NCI-H345 treated with DMSO at 0.1 percent for 48 hours (cell line): ENCODE measurements around the gene KLK12.

Experiments used
- DNase-seq: peaks from one replicate; lab custom pipeline; 2025; ENCODE audit not compliant: unreplicated experiment; lab: John Stamatoyannopoulos, UW

The KLK12 gene

DNA sequence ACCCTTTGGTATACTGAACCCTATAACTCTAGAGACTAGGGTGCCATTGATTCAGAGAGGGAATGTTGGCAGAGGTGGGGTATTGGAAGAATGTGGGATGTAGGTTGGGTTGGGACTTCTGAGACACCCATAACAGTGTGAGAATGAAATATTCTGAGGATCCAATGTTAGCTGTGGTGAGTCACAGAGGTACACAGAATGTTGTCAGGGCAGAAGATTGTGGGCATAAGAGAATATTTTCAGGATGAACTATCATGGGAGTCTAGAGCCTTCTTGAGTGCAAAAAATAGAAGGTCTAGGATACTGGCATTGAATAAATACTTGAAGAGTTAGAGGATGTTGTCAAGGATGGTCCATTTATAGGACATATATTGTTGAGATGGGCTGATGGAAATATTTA is 21.1 kb upstream of the KLK12 start:
- DNase-seq = no peak

DNA sequence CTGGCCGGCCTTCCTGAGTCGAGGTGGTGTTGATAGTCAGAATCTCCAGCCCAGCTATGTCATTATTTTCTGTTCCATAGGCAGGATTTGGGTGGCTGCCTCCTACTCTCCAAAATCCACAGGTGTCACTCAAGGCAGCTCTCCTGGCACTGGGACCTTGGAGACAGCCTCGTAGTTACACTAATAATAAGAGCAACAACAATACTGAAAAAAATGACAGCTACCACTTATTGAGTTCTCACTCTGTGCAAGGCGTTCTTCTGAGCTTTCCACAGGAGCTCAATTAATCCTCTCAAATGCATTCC is 12.2 kb upstream of the KLK12 start:
- no peak for DNase-seq

DNA sequence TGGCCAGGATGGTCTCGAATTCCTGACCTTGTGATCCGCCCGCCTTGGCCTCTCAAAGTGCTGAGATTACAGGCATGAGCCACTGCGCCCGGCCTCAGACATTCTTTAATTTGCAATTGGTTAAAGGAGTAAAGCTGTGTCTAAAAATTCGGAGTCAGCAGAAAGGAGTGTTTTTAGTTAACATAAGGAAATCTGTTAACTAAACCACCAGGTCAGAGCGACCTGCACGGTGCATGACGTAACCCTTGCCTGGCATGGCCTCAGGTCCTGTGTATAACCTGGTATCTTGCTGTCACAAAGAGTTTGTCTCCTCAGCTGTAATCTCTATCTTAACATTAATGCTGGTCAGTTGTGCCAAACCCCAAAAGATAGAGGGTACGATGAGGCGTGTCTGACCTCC is 9.5 kb upstream of the KLK12 start:
- DNase-seq = no peak

DNA sequence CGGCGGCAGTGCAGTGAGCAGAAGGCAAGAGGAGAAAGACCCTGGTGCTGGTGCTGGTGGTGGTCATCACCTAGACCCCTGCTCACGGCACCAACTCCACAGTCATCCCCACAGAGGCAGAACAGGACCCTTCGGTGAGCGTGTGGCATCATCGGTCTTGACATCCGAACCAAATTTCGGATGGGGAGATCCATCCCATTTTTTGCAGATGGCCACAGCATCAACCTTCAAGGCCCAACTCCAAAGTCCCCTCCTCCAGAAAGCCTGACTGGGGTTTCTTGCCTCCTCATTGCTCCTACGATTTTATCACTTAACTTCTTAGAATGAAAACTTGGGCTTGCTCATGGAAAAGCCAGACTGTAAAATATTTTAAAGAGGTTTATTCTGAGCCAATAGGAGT is 8.7 kb upstream of the KLK12 start:
- DNase-seq = no peak

DNA sequence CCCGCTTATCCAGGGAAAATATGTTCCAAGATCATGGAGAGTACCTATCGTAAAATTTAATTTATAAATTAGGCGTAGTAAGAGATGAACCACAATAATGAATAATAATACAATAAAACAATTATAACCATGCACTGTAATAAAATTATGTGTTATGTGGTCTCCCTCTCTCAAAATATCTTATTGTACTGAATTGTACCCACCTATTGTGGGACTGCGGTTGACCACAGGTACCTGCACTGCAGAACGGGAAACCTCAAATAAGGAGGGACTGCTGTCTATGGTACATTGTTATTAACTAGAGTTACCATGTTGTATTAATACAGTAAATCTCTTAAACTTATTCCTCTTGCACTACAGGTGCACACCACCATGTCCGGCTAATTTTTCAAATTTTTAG is 5.3 kb upstream of the KLK12 start:
- no peak for DNase-seq

DNA sequence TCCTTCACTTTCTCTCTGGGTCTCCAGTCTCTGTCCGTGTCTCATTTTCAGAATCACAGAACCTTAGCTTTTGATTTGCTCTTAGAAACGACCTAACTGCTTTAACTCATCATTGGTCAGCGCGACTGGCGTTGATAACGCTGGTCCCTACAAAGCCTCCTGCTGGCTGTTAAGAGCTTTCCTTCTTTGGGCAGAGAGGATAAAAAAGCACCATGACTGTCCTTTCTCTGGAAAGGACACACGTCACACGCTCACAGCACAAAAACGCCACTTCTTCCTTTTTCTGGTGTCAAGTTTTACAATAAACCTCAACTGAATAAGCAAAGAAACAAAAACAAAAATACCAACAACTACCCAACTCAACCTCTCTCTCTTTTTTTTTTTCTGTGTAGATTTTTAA is 1.7 kb upstream of the KLK12 start:
- no peak for DNase-seq

DNA sequence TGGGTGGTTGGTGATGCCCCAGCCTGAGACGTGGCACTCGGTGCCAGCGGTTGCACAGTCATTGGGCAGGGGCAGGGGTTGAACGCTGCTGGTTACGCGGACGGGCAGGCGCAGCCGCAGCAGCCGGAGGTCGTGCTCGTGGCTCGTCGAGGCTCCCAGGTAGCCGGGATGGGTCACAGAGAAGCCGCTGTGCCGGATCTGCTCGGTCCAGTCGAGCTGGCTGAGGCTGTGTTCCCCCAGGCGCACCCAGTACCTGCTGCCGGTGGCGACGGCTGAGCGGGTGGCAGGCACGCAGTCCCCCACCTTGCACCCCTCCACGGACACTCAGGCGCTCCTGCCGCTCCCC is 2.9 kb downstream of the KLK12 start:
- no peak for DNase-seq

DNA sequence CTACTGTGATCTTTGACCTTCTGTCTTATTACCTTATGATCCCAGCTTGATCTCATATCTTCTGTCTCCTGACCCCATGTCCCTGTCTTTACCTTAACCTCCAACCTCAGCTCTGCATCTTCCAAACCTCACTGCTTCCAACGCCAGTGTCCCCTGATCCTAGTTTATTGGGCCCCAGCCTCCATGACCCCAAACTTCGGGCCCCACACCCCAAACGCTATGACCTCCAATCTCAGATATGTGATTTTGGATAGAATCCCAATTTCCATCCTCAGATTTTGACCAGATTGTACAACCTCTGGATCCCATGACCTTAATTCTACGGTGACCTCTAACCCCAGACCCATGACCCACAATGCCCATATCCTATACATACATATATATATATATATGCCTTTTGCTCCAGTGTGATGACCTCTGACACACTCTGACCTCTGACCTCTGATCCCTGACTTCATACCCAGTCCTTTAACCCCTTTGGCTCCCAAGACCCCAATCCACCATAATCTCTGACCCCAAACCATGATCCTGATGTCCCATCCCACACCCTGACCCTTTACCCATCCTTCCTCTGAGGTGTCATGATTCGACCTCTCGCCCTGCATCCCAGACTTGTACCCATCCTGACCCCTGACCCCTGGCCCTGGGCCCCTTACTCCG is 3.5 kb downstream of the KLK12 start:
- no peak for DNase-seq

DNA sequence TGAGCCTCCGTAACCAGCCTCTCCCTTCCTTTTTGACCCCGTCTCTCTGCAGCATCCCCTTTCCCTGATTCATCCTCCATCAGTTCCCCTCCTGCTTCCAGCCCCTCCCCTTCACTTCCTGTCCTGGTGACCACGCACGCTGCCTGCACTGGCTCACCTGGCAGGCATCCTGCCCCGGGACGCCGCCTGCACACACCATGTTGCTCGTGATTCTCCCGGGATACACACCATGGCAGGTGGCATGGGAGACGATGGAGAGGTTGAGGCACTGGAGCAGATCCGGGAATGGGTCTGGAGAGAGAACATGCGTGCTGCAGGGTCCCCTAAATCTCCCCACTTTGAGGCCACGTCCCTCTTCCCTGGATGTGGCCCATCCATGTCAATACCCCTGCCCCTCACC is 4.2 kb downstream of the KLK12 start:
- no peak for DNase-seq

DNA sequence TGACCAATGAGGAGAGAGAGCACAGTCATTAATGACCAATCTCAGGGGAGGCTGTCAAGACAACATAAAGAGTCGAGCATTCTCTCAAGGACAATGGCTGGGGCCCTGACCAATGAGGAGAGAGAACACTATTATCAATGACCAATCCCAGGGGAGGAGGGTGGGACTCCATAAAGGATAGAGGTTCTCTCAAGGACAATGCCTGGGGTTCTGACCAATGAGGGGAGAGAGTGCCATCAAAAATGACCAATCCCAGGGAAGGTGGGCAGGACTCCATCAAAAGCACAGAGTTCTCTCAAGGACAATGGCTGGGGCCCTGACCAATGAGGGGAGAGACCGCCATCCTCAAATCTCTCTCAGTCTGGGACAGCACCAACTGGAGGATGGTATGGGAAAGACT is 5.1 kb downstream of the KLK12 start:
- no peak for DNase-seq

DNA sequence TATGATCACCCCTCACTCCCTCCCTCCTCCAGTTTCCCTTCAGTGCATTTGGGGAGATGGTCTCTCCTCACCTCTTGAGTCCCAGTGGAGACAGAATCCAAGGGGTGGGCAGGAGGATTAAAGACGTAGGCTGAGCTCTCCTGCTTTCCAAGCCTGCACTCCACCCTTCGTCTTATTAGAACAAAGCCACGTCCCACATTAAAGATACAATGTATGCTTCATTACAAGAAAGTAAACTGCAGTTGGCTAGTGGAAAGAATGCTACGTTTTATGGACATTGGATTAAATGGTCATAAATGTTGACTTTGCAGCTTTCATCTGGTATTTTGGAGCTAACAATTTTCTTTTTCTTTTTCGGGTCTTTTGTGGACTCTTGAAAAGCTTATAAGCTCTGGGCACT is 6.9 kb downstream of the KLK12 start:
- DNase-seq = no peak

DNA sequence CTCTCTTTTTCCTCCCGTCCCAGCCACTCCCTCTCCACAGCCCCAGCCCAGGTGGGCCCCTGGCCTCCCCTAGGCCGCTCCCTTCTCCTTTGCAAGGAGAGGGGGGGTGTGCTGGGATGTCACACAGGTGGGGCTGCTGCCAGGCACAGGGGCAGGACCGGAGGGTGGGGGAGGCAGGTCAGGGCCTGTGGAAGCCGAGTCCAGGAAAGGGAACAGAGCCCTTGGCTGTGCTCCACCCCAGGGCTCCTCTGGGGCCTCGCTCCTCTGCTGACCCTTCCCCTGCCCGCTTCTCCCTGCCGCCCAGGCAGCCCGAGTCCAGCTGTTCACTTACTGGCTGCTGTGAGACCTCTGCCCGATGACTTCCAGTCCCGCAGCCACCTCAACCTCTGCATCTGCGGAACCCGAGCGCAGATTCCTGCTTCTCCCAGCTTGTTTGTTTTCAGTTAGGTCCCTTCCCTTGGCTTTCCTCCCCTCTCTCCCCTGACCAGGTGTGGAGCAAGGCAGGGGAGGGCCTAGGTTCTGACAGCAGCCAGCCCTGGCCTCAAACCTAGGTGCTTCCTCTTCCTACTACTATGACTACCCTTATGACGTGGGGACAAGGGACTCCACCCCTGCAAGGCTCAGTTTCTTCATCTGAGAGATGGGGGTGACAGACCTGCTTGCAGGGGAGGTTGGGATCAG is 7.5 kb downstream of the KLK12 start:
- no peak for DNase-seq

DNA sequence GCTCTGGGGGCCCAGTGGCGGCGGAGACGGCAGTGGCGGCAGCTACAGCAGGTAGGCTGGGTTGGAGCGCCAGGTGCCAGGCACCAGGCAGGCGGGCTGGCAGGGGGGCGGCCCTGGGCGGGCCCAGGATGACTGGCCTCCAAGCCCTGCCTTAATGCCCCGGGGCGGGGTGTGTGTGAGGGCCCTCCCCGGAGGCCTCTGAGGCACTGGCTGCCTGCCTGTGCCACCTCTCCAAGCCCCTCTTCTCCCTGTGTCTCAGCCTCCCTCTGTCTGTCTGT is 8.3 kb downstream of the KLK12 start, which contains the start of gene KLK11:
KLK11 (minus strand) TSS at position 63 of the 278 bp plus-strand sequence. CDS start 985 bp downstream, outside the sequence.
- DNase-seq = no peak

DNA sequence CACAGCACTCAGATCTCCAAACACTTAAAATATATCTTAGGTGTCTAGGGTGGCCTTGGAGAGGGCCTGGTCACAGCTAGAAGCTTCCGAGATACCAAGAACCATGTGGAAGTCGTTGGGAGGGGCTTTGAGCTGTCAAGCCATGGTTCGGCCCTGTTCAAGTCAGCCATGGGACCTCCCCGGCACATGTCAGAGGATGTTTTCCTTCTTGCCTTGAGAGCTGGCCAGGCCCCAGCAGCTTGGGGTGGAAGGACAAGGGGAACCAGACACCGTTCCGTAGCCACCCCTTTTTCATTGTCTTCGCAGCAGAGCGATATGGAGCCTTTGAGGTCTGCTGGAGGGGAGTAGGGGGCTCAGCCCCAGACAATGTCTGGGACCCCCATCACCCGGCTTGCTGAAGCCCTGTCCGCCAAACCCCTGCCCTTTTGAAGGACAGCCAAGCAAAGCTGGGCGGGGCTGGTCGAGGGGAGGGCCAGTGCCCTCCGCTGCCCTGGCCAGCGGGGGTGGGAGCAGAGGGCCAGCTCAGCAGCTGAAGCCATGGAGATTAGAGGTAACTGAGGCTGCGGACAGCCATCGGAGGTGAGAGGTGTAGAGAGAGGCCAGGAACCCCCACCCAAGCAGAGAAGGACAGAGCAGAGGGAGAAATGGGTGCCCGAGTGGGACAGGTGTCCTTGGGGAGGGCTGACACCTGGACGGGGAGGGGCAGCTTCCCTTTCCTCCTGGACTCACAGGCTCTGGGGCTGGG is 8.8 kb downstream of the KLK12 start:
- DNase-seq = no peak

DNA sequence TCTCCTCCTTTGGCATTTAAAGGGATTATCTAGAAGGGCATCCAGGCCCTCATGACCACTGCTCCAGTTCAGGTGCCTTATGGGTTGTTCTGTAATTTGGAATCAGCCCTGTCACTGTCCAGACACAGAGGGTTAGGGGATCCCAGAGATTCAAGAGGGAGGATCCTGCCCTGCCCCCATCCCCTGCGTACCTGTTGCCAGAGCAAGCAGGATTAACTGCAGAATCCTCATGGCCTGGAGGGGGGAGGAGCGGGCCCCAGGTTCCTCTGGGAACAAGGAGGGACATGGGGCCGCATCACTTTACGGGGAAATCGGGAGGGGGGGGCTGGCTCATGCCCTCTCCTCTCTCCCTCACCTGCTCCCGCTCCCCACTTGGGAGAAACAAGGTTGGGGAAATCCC is 9.4 kb downstream of the KLK12 start:
- DNase-seq = no peak

DNA sequence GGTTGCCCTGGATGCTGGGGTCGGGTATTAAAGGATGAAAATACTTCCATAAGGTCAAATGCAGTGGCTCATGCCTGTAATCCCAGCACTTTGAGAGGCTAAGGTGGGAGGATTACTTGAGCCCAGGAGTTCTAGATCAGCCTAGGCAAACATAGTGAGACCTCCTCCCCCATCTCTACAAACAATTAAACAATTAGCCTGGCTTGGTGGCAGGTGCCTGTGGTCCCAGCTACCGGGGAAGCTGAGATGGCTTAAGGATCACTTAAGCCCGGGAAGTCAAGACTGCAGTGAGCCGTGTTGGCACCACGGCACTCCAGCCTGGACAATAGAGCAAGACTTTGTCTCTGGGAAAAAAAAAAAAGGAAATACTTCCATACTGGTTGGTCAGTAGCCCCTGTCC is 9.9 kb downstream of the KLK12 start:
- no peak for DNase-seq

DNA sequence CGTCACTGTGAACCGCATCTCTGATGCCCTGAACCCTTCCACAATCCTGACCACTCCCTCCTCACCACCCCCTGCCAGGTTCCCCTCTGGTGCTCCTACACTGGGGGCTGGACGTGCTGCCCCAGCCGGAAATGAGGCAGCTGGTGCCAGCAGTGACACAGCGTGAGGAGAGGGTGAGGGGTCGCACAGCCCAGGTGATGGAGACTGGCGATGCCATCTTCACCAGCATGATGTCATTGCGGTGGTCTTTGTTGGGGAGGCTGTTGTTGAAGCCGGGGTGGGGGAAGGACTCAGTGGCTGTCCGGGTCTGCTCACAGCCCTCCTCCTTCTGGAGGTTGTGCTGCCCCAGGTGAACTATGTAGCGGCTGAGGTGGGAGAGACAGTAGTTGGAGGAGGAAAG is 10.9 kb downstream of the KLK12 start:
- DNase-seq = no peak

DNA sequence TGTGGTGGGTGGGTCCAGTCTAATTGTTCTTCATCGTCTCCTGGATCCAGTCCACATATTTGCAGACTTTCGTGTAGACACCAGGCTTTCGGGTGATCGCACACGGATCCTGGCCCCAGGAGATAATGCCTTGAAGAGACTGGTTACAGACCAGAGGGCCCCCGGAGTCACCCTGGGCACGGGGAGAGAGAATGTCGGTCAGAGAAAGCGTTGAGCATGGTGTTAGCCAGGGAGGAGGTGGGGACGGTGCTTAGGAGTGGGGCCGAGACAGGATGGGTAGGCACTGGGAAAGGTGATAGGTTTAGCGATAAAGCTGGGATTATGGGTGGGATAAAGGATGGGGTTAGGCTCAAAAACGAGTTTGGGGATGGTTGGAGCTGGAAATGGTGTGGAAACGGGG is 12.3 kb downstream of the KLK12 start:
- no peak for DNase-seq

DNA sequence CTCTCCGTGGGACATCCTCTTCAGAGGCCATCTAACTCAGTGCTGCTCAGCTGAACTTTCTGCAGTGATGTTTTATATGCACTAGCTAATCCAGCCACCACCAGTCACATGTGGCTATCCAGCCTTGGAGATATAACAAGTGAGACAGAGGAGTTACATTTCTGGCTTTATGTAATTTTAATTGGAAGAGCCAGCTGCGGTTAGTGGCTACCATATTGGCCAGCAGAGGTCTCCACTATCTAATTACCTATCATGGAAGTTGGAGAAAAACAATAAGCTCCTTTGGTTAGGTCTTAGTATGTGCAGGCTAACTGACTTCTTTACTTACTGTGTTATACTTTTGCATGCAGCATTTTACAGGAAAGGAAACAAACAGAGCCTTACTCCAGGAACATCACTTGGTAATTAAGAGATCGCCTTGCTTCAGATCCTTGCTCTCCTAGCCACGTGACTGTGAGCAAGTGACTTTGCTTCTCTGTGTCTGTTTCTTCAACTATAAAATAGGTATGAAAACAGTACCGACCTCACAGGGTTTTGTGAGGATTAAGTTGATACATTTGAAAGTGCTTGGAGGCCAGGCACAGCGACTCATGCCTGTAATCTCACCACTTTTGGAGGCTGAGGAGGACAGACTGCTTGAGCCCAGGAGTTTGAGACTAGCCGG is 13.7 kb downstream of the KLK12 start:
- no peak for DNase-seq

DNA sequence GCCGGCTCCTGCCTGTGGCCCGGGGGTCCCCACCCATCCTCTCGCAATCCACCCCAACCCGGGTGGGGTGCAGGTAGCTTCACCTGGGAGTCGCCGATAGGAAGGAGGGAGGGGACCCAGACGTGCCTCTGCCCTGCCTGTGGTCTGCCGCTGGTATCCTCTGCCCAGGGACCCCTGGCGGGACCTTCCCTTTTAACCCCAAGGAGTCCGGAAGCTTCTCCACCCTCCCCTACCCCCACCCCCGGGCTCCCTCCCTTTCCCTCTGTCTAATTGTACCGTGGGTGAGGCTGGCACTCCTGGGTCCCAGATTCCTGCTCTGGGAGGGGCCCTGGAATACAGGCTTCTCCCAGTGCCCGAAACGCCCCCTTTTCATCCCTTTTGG is 15.3 kb downstream of the KLK12 start, which contains the start of gene KLK10:
KLK10 (minus strand) TSS at position 166 of the 382 bp plus-strand sequence. CDS start 579 bp downstream, outside the sequence.
- no peak for DNase-seq

DNA sequence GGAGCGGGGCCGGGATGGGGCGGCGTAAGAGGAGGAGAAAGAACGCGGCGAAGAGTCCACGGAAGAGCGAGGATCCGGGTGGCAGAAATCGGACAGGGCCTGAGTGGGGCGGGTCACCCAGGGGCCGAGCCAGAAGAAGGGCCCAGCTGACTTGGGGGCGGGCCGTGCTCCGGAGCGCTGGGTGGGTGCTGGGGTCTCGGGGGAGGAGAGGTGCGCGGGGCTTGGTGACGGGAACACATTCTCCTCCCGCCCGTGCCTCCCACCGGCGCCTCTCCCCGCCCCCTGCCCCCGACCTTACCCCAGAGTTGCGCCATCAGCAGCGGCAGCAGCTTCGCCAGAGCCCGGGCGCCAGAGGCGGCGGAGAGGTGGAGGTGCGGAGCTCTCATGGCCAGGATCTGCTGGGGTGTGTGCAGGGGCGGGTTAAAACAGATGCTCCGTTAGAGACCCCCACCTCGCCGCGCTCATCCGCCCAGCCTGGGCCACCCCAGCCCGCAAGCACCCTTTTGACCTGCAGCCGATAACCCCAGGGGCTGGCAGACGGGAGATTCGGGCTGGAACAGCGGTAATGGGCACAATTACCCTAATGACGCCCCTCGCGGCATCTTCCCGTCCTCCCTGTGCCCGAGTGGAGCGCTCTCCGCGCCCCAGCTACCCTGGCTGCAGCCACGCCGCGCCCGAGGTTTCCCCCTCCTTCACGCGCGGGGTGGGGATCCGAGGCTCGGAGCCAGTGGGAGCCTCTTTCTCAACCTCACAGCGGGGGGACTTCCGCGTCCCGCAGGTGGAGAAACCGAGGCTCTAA is 15.9 kb downstream of the KLK12 start:
- no peak for DNase-seq
